Natural killer cell (primary cell): ENCODE data around the gene CADM1. TPM values are rescaled to one million over a fixed set of nuclear protein-coding genes. Genes with fewer than 3 reads are reported as not detected.

Source experiments
- ATAC-seq, 3 donors: fragments of 150-1000 bp in 2 of 3; fragments of 200-7000 bp in 1 of 3; cut with Tn5 transposase; 1 replicate in 1 of 3; 2 replicates in 2 of 3; pipeline ENCODE4 v1.10.0; 2021; ENCODE audit warnings: mild to moderate bottlenecking in 2 of 3, moderate library complexity in 2 of 3
- DNase-seq, 2 donors: peaks; one replicate each; pipeline versions ENCODE4 v3.0.0 to v3.0.0-alpha.2; 2013 to 2021; ENCODE audit warnings: mixed read lengths in 1 of 2
- H3K27ac ChIP-seq: one replicate; pipeline ENCODE4 v1.5.1; 2013; ENCODE audit warnings: mild to moderate bottlenecking, low read length
- H3K27me3 ChIP-seq: one replicate; pipeline ENCODE4 v1.6.1; 2013; ENCODE audit warnings: low read length; ENCODE audit not compliant: control insufficient read depth, insufficient read depth
- H3K36me3 ChIP-seq: one replicate; pipeline ENCODE4 v1.6.1; 2013; ENCODE audit warnings: low read length; ENCODE audit not compliant: control insufficient read depth, insufficient read depth
- H3K4me1 ChIP-seq: one replicate; pipeline ENCODE4 v1.6.1; 2013; ENCODE audit warnings: low read length; ENCODE audit not compliant: control insufficient read depth, insufficient read depth
- H3K4me3 ChIP-seq: one replicate; pipeline ENCODE4 v1.5.1; 2013; ENCODE audit warnings: low read length
- H3K9me3 ChIP-seq: one replicate; pipeline ENCODE4 v1.6.1; 2013; ENCODE audit warnings: low read length; ENCODE audit not compliant: control insufficient read depth, insufficient read depth
- H3K27ac Mint-ChIP-seq, 2 donors: one replicate each; pipeline ENCODE4 v1.8.0; 2022; ENCODE audit warnings: mild to moderate bottlenecking in 2 of 2, mixed read lengths in 2 of 2, moderate library complexity in 1 of 2
- H3K27me3 Mint-ChIP-seq, 2 donors: one replicate each; pipeline ENCODE4 v1.8.0; 2022; ENCODE audit warnings: low read depth in 2 of 2, mixed read lengths in 2 of 2
- H3K36me3 Mint-ChIP-seq: one replicate; pipeline ENCODE4 v1.8.0; 2022; ENCODE audit warnings: mixed read lengths
- H3K4me1 Mint-ChIP-seq, 2 donors: one replicate each; pipeline ENCODE4 v1.8.0; 2022; ENCODE audit warnings: mixed read lengths in 2 of 2
- H3K4me3 Mint-ChIP-seq: one replicate; pipeline ENCODE4 v1.8.0; 2022; ENCODE audit warnings: mild to moderate bottlenecking, moderate library complexity, mixed read lengths
- H3K9me3 Mint-ChIP-seq, 2 donors: one replicate each; pipeline ENCODE4 v1.8.0; 2022; ENCODE audit warnings: mixed read lengths in 2 of 2
- WGBS: methylation state at CpG from one replicate; pipeline ENCODE4 v1.1.7; 2013; ENCODE audit warnings: missing lambda C conversion rate; ENCODE audit not compliant: insufficient coverage; 5-methylcytosine and 5-hydroxymethylcytosine counted together
- intact Hi-C: fragments of 100-400 bp; cut with micrococcal nuclease; formaldehyde crosslinking; loops from one replicate; pipeline ENCODE4 v1.14.2; 2022
- total RNA-seq, 4 donors: library from RNA; stranded (reverse); fragments of 120-200 nt in 1 of 4; gene quantifications; one replicate each; pipeline versions ENCODE4 v1.2.3 to v1.2.4, GENCODE V29; 2013 to 2022
- TF ChIP-seq, protein P1 (sequence below): fragments of 200-600 bp; IDR thresholded peaks from one replicate; pipeline ENCODE4 v1.8.0; 2022; ENCODE audit warnings: antibody characterized with exemption

CADM1 gene
- total RNA-seq, 3 donors from 2014 or later (not counting 1 experiment from before 2014, with no cell fraction given), result 3.2 to 4.2 (median 3.9) TPM

DNA sequence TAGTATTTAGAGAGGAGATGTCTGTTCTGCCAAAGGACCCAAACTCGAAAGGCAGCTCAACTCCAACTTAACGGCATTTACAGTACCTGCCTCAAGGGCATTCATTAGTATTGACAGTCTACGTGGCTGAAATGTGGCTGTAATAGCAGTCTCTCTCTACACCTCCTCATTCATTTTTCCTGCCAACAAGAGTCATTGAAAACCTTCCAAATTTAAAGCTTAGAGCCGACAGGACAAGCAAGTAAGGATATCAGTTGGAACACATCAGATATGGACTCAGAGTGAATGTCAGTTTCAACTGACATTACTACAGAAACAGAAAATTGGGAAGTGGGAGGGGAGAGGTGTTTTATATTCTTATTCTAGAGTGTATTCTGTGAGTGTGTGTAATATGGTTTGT, 253.1 kb downstream of the CADM1 start:
- Histone ChIP-seq H3K4me3 (no peak overlapping the region), H3K27me3 (no peaks in the 10 kb centered on the region), H3K27ac (no peak overlapping the region), H3K9me3 (no peaks in the 10 kb centered on the region), H3K36me3 (no peaks in the 10 kb centered on the region), H3K4me1 (peaks cover 3% of the 10 kb centered on the region)
- H3K4me1 Mint-ChIP-seq, result peaks cover 3 to 15% of the 10 kb centered on the region in 2 donors
- intact Hi-C loops, result no loop called here
- H3K36me3 Mint-ChIP-seq, result no peaks in the 10 kb centered on the region
- H3K9me3 Mint-ChIP-seq, result no peaks in the 10 kb centered on the region
- no peak overlapping the region for H3K27ac Mint-ChIP-seq
- TF ChIP-seq, protein P1, sequence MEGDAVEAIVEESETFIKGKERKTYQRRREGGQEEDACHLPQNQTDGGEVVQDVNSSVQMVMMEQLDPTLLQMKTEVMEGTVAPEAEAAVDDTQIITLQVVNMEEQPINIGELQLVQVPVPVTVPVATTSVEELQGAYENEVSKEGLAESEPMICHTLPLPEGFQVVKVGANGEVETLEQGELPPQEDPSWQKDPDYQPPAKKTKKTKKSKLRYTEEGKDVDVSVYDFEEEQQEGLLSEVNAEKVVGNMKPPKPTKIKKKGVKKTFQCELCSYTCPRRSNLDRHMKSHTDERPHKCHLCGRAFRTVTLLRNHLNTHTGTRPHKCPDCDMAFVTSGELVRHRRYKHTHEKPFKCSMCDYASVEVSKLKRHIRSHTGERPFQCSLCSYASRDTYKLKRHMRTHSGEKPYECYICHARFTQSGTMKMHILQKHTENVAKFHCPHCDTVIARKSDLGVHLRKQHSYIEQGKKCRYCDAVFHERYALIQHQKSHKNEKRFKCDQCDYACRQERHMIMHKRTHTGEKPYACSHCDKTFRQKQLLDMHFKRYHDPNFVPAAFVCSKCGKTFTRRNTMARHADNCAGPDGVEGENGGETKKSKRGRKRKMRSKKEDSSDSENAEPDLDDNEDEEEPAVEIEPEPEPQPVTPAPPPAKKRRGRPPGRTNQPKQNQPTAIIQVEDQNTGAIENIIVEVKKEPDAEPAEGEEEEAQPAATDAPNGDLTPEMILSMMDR, result no peak
- DNase-seq, result no peak
- H3K27me3 Mint-ChIP-seq, result peaks cover 2 to 8% of the 10 kb centered on the region in 2 donors
- ATAC-seq, result no peak
- no peak overlapping the region for H3K4me3 Mint-ChIP-seq
- WGBS, result 77% methylated on average over 4 of the region's 4 CpGs

DNA sequence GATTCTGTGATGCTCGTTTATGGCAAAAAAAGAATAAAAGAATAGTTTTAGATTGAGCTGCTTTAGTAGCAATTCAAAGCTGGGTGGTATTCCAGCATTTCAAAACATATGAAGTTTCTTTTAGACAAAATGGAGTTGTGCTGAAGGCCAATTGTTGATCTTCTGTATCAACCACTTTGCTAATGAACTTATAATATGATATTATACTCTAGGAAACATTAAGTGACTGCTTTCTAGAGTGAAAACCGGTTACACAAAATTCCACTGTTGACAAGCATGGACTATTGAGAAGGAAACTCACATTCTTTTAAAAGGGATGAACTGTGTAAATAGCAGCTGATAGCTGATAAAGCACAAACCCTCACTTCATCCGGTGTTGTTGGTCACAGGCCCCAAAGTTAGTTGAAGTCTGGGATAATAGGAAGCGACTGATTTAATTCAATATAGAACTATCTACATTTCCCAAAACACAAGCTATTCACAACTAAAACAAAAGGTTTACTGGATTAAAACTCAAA, 255.1 kb downstream of the CADM1 start:
- no peaks in the 10 kb centered on the region for H3K36me3 Mint-ChIP-seq
- intact Hi-C loops, result no loop called here
- Histone ChIP-seq H3K9me3 (no peaks in the 10 kb centered on the region), H3K4me3 (no peak overlapping the region), H3K27me3 (no peaks in the 10 kb centered on the region), H3K27ac (no peak overlapping the region), H3K4me1 (no peaks in the 10 kb centered on the region), H3K36me3 (no peaks in the 10 kb centered on the region)
- TF ChIP-seq, protein P1, result no peak
- H3K4me1 Mint-ChIP-seq, result no peaks in the 10 kb centered on the region
- peaks cover 2 to 8% of the 10 kb centered on the region in 2 donors for H3K27me3 Mint-ChIP-seq
- H3K27ac Mint-ChIP-seq, result no peak overlapping the region
- no peak overlapping the region for H3K4me3 Mint-ChIP-seq
- H3K9me3 Mint-ChIP-seq, result no peaks in the 10 kb centered on the region
- DNase-seq, result no peak
- 89% methylated on average over 3 of the region's 4 CpGs for WGBS
- ATAC-seq, result no peak

- Mint-ChIP-seq H3K27ac (no peak overlapping the region), H3K36me3 (no peaks in the 10 kb centered on the region), H3K4me1 (no peaks in the 10 kb centered on the region), H3K4me3 (no peak overlapping the region), H3K9me3 (no peaks in the 10 kb centered on the region), H3K27me3 (peaks cover 2 to 8% of the 10 kb centered on the region in 2 donors)
- no peaks in the 10 kb centered on the region for H3K4me1 ChIP-seq
- WGBS, result no CpG with 5 or more reads among the region's 1 CpG
- no peak overlapping the region for H3K27ac ChIP-seq
- H3K27me3 ChIP-seq, result no peaks in the 10 kb centered on the region
- intact Hi-C loops, result no loop called here
- H3K36me3 ChIP-seq, result no peaks in the 10 kb centered on the region
- H3K4me3 ChIP-seq, result no peak overlapping the region
- ATAC-seq (no peak), DNase-seq (no peak)
- H3K9me3 ChIP-seq, result no peaks in the 10 kb centered on the region
- TF ChIP-seq, protein P1, result no peak
Measured at GRCh38 chr11:115247953-115248352, 256.3 kb downstream of the CADM1 start.

DNA sequence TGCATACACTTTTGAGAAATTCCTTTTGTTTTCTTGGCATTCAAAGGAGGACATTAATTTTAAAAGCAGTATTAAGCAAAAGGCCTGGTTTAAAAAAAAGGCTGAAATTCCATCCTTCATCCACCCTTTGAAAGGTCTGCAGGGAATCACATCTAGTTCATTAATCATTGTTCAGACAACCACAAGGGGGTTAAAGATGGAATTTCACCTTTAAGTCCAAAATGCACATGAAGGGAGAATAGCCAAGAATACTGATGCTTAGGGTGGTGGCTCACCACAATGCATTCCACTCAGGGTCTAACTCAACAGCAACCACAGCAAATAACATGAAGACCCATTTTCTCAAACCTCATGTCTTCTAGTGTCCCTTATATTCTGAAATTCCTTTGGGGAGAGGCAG, 256.9 kb downstream of the CADM1 start:
- Histone ChIP-seq H3K36me3 (no peaks in the 10 kb centered on the region), H3K4me3 (no peak overlapping the region), H3K9me3 (no peaks in the 10 kb centered on the region), H3K4me1 (no peaks in the 10 kb centered on the region), H3K27ac (no peak overlapping the region), H3K27me3 (no peaks in the 10 kb centered on the region)
- TF ChIP-seq, protein P1, result no peak
- no peaks in the 10 kb centered on the region for H3K4me1 Mint-ChIP-seq
- ATAC-seq, result no peak
- peaks cover 2 to 8% of the 10 kb centered on the region in 2 donors for H3K27me3 Mint-ChIP-seq
- intact Hi-C loops, result no loop called here
- no peaks in the 10 kb centered on the region for H3K9me3 Mint-ChIP-seq
- no peaks in the 10 kb centered on the region for H3K36me3 Mint-ChIP-seq
- H3K4me3 Mint-ChIP-seq, result no peak overlapping the region
- DNase-seq, result no peak
- no peak overlapping the region for H3K27ac Mint-ChIP-seq
